ENCODE data around the gene HECTD4.

DNA sequence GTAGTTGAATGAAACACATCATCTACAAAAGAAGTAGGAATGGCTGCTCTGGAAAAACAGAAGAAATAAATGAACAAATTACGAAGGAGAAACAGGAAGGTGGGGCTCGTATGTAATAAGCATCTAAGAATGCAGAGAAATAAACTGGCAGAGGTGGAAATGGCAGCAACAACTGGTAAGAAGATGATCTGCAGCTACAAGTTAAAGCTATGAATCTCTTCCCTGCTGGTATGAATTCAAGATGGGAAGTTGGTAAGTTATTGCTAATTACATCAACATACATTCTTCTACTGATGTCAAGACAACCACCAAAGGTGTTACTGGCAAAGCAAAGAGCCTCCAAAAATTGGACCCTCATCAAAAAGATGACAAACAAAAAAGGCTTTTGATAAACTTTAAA, 59.8 kb downstream of the HECTD4 start:
- TF ChIP-seq, protein P1, sequence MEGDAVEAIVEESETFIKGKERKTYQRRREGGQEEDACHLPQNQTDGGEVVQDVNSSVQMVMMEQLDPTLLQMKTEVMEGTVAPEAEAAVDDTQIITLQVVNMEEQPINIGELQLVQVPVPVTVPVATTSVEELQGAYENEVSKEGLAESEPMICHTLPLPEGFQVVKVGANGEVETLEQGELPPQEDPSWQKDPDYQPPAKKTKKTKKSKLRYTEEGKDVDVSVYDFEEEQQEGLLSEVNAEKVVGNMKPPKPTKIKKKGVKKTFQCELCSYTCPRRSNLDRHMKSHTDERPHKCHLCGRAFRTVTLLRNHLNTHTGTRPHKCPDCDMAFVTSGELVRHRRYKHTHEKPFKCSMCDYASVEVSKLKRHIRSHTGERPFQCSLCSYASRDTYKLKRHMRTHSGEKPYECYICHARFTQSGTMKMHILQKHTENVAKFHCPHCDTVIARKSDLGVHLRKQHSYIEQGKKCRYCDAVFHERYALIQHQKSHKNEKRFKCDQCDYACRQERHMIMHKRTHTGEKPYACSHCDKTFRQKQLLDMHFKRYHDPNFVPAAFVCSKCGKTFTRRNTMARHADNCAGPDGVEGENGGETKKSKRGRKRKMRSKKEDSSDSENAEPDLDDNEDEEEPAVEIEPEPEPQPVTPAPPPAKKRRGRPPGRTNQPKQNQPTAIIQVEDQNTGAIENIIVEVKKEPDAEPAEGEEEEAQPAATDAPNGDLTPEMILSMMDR (IDR thresholded peaks at IDR 0.05): no peak
- TF ChIP-seq POLR2A (IDR thresholded peaks at IDR 0.05): no peak

All from body of pancreas (tissue), 4 donors.